ENCODE results near the gene AP5S1. TPM values are rescaled to one million over a fixed set of nuclear protein-coding genes. Genes with fewer than 3 reads are reported as not detected.

AP5S1 gene
- total and polyA plus RNA-seq, 2 of the 13 experiments (the other 11 are each of a cell fraction or from before 2014, with no cell fraction given) = 7.9 to 23.2 TPM

GRCh38 chr20:3781153-3781910 lies 39.0 kb upstream of the AP5S1 start, which contains the start of gene SPEF1 (continued):
- TF ChIP-seq FUBP1 (CRISPR knock-in tag; IDR thresholded peaks at IDR 0.05; ENCODE audit: borderline replicate concordance) = no peak
- peak; percentile 71; the same call in 1 of the 2 replicates for TF ChIP-seq ZNF580 (CRISPR knock-in tag; IDR thresholded peaks at IDR 0.05; ENCODE audit: borderline replicate concordance, low read depth)
- TF ChIP-seq THAP9 (CRISPR knock-in tag; IDR thresholded peaks at IDR 0.05; ENCODE audit: borderline replicate concordance) = peak; percentile 85
- TF ChIP-seq MXD1 (CRISPR knock-in tag; IDR thresholded peaks at IDR 0.05) = 0 out of 2 replicates have a peak, but pooled peaks have one; percentile 93
- TF ChIP-seq ZNF510 (CRISPR knock-in tag; IDR thresholded peaks at IDR 0.05; ENCODE audit: low read depth) = no peak
- no peak for TF ChIP-seq ZNF569 (CRISPR knock-in tag; IDR thresholded peaks at IDR 0.05; ENCODE audit: borderline replicate concordance)
- TF ChIP-seq SOX5 (CRISPR knock-in tag; IDR thresholded peaks at IDR 0.05; ENCODE audit: borderline replicate concordance) = no peak
- TF ChIP-seq ZBTB33 (CRISPR knock-in tag; IDR thresholded peaks at IDR 0.05) = peak; percentile 52; the same call in 1 of the 2 replicates
- TF ChIP-seq ARID5B (CRISPR knock-in tag; IDR thresholded peaks at IDR 0.05) = peak; percentile 21; the same call in 1 of the 2 replicates
- TF ChIP-seq ZNF737 (CRISPR knock-in tag; IDR thresholded peaks at IDR 0.05; ENCODE audit: borderline replicate concordance) = no peak
- TF ChIP-seq ZNF414 (CRISPR knock-in tag; IDR thresholded peaks at IDR 0.05) = no peak
- TF ChIP-seq ESRRA (CRISPR knock-in tag; IDR thresholded peaks at IDR 0.05; ENCODE audit: low read depth) = peak; percentile 47; the same call in 1 of the 2 replicates
- no peak for TF ChIP-seq NR2F1 (CRISPR knock-in tag; IDR thresholded peaks at IDR 0.05)

Measured in HepG2 (cell line).